Endodermal cell (in vitro differentiated cells): ENCODE data around the gene EFCAB6. TPM values are rescaled to one million over a fixed set of nuclear protein-coding genes. Genes with fewer than 3 reads are reported as not detected.

Experiments used
- DNase-seq: peaks from one replicate; pipeline ENCODE4 v3.0.0-alpha.2; 2017
- H3K27ac ChIP-seq: 2 replicates; pipeline ENCODE4 v1.5.1; 2013; ENCODE audit warnings: mild to moderate bottlenecking, low read depth, low read length, moderate library complexity
- H3K27me3 ChIP-seq: 2 replicates; pipeline ENCODE4 v1.6.1; 2013; ENCODE audit warnings: mild to moderate bottlenecking, low read length, moderate library complexity; ENCODE audit not compliant: insufficient read depth, control insufficient read depth, poor library complexity, severe bottlenecking
- H3K36me3 ChIP-seq: 2 replicates; pipeline ENCODE4 v1.7.0; 2013; ENCODE audit warnings: mild to moderate bottlenecking, low read length, moderate library complexity; ENCODE audit not compliant: control insufficient read depth, insufficient read depth
- H3K4me1 ChIP-seq: one replicate; pipeline ENCODE4 v1.7.0; 2013; ENCODE audit warnings: low read length; ENCODE audit not compliant: control insufficient read depth, insufficient read depth
- H3K4me3 ChIP-seq: 2 replicates; pipeline ENCODE4 v1.5.1; 2013; ENCODE audit warnings: mild to moderate bottlenecking, low read length, moderate library complexity
- H3K9ac ChIP-seq: 2 replicates; pipeline ENCODE4 v1.6.1; 2013; ENCODE audit warnings: mild to moderate bottlenecking, low read length, moderate library complexity; ENCODE audit not compliant: poor library complexity, severe bottlenecking; ENCODE audit errors: extremely low read depth
- H3K9me3 ChIP-seq: 2 replicates; pipeline ENCODE4 v1.6.1; 2013; ENCODE audit warnings: mild to moderate bottlenecking, low read length, moderate library complexity; ENCODE audit not compliant: control insufficient read depth
- H3K27ac Mint-ChIP-seq: 2 replicates; pipeline ENCODE4 v1.8.0; 2020; ENCODE audit warnings: mixed read lengths
- H3K27me3 Mint-ChIP-seq: 2 replicates; pipeline ENCODE4 v1.8.0; 2021; ENCODE audit warnings: mild to moderate bottlenecking, mixed read lengths; ENCODE audit not compliant: insufficient read depth
- H3K36me3 Mint-ChIP-seq: 2 replicates; pipeline ENCODE4 v1.8.0; 2020; ENCODE audit warnings: low read depth, mixed read lengths
- H3K4me1 Mint-ChIP-seq: 2 replicates; pipeline ENCODE4 v1.8.0; 2020; ENCODE audit warnings: mixed read lengths
- H3K4me3 Mint-ChIP-seq: 2 replicates; pipeline ENCODE4 v1.8.0; 2020; ENCODE audit warnings: mild to moderate bottlenecking, moderate library complexity, mixed read lengths
- H3K9me3 Mint-ChIP-seq: 2 replicates; pipeline ENCODE4 v1.8.0; 2020; ENCODE audit warnings: mild to moderate bottlenecking, mixed read lengths
- CTCF ChIP-seq: fragments of 200-600 bp; sonication (generic); conservative IDR thresholded peaks from 2 replicates; pipeline ENCODE4 v1.5.0; 2021; ENCODE audit warnings: antibody characterized with exemption, mild to moderate bottlenecking
- WGBS, 2 experiments: methylation state at CpG; one replicate each; pipeline versions ENCODE4 v1.1.5 to v1.1.7; 2013; ENCODE audit warnings: missing lambda C conversion rate in 2 of 2, mixed read lengths in 1 of 2; ENCODE audit not compliant: insufficient coverage in 1 of 2, insufficient read length in 1 of 2; 5-methylcytosine and 5-hydroxymethylcytosine counted together
- total RNA-seq, 2 donors: library from RNA; stranded (reverse); fragmentation: NEBNext Ultra II Directional in 1 of 2; extraction: Animal tissue kit (Norgen Biotek cat#: 25700) in 1 of 2; gene quantifications; 2 replicates in 1 of 2; 3 replicates in 1 of 2; pipeline ENCODE4 v1.2.1, GENCODE V29; 2021

EFCAB6 gene
- total RNA-seq, 2 donors from 2014 or later: 1.8 to 2.0 TPM

DNA sequence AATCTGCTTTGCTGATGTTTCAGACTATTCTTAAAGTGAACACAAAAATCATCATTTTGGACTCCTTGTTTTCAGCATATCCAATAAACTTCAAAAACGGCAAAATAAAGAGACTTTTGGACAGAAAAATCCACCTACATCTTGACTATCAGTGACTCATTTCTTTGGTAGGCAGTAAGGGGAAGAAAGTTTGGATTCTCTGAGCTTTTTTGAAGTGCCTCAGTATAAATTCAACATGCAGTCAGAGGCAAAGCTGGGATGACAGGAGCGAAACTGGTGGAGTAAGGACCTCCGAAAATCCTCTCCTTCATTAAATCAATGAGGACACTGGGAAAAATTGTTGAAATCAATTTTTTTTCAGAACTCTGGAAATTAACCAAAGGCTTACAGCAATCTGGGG is 29.7 kb downstream of the EFCAB6 start:
- H3K27ac ChIP-seq: no peak overlapping the region
- no peaks in the 10 kb centered on the region for H3K4me1 ChIP-seq
- H3K27ac Mint-ChIP-seq: no peak overlapping the region
- no peak overlapping the region for H3K4me3 Mint-ChIP-seq
- WGBS, 2 experiments: 79 to 88% methylated on average over 2 to 3 of the region's 3 CpGs
- no peaks in the 10 kb centered on the region for H3K27me3 ChIP-seq
- no peak overlapping the region for H3K9ac ChIP-seq
- peaks cover 2% of the 10 kb centered on the region for H3K27me3 Mint-ChIP-seq
- no peaks in the 10 kb centered on the region for H3K9me3 ChIP-seq
- H3K36me3 Mint-ChIP-seq: no peaks in the 10 kb centered on the region
- no peak for DNase-seq
- H3K4me3 ChIP-seq: no peak overlapping the region
- H3K4me1 Mint-ChIP-seq: no peaks in the 10 kb centered on the region
- TF ChIP-seq CTCF: no peak
- H3K9me3 Mint-ChIP-seq: no peaks in the 10 kb centered on the region
- no peaks in the 10 kb centered on the region for H3K36me3 ChIP-seq

- Mint-ChIP-seq H3K36me3 (no peaks in the 10 kb centered on the region), H3K4me1 (no peaks in the 10 kb centered on the region), H3K4me3 (no peak overlapping the region), H3K27me3 (no peaks in the 10 kb centered on the region), H3K27ac (no peak overlapping the region), H3K9me3 (no peaks in the 10 kb centered on the region)
- no peak overlapping the region for H3K9ac ChIP-seq
- H3K27ac ChIP-seq: no peak overlapping the region
- no peaks in the 10 kb centered on the region for H3K36me3 ChIP-seq
- H3K9me3 ChIP-seq: no peaks in the 10 kb centered on the region
- H3K4me1 ChIP-seq: no peaks in the 10 kb centered on the region
- DNase-seq: no peak
- no peaks in the 10 kb centered on the region for H3K27me3 ChIP-seq
- H3K4me3 ChIP-seq: no peak overlapping the region
- 83 to 87% methylated on average over 4 of the region's 4 CpGs for WGBS, 2 experiments
- TF ChIP-seq CTCF: no peak
Observed at GRCh38 chr22:43777286-43777685, 34.8 kb downstream of the EFCAB6 start.

- H3K9me3 Mint-ChIP-seq: no peaks in the 10 kb centered on the region
- 78 to 81% methylated on average over 7 to 9 of the region's 9 CpGs for WGBS, 2 experiments
- H3K36me3 Mint-ChIP-seq: no peaks in the 10 kb centered on the region
- no peak overlapping the region for H3K4me3 ChIP-seq
- no peaks in the 10 kb centered on the region for H3K27me3 Mint-ChIP-seq
- H3K36me3 ChIP-seq: no peaks in the 10 kb centered on the region
- no peak overlapping the region for H3K9ac ChIP-seq
- no peak overlapping the region for H3K27ac Mint-ChIP-seq
- no peak overlapping the region for H3K4me3 Mint-ChIP-seq
- no peaks in the 10 kb centered on the region for H3K4me1 ChIP-seq
- no peaks in the 10 kb centered on the region for H3K9me3 ChIP-seq
- no peak for TF ChIP-seq CTCF
- H3K27me3 ChIP-seq: no peaks in the 10 kb centered on the region
- no peak overlapping the region for H3K27ac ChIP-seq
- DNase-seq: no peak
- no peaks in the 10 kb centered on the region for H3K4me1 Mint-ChIP-seq
Observed at GRCh38 chr22:43776081-43776670, 35.9 kb downstream of the EFCAB6 start.
